Keratinocyte (primary cell): ENCODE results near the gene MEIS2. TPM values are rescaled to one million over a fixed set of nuclear protein-coding genes. Genes with fewer than 3 reads are reported as not detected.
A peak's percentile ranks its signal among the peaks of the same experiment; 100 is the strongest.

Experiments used
- DNase-seq: peaks from one replicate; pipeline ENCODE4 v3.0.0-alpha.2; 2011; ENCODE audit warnings: low read depth, missing footprints, low spot score
- FAIRE-seq: peaks from 2 replicates; lab custom pipeline; 2011; peaks lifted over from hg19 to GRCh38; lab: Jason Lieb, UNC
- H2AFZ ChIP-seq: 2 replicates; pipeline ENCODE4 v1.6.0; 2012; ENCODE audit warnings: low read length, control low read depth, inconsistent platforms; ENCODE audit not compliant: control insufficient read depth
- H3K27ac ChIP-seq: 2 replicates; pipeline ENCODE4 v1.5.1; 2011; ENCODE audit warnings: low read length; ENCODE audit not compliant: control insufficient read depth, insufficient read depth
- H3K27me3 ChIP-seq: 3 replicates; pipeline ENCODE4 v1.6.0; 2011; ENCODE audit warnings: low read length; ENCODE audit not compliant: control insufficient read depth, insufficient read depth; ENCODE audit errors: extremely low read depth
- H3K36me3 ChIP-seq, 2 experiments: 2 replicates in 1 of 2; 3 replicates in 1 of 2; pipeline ENCODE4 v1.5.1; 2011; ENCODE audit warnings: low read length in 2 of 2, mild to moderate bottlenecking in 1 of 2; ENCODE audit not compliant: control insufficient read depth in 2 of 2, insufficient read depth in 2 of 2; ENCODE audit errors: extremely low read depth in 1 of 2
- H3K4me1 ChIP-seq: 3 replicates; pipeline ENCODE4 v1.5.1; 2011; ENCODE audit warnings: low read length; ENCODE audit not compliant: control insufficient read depth, insufficient read depth; ENCODE audit errors: extremely low read depth
- H3K4me2 ChIP-seq: 3 replicates; pipeline ENCODE4 v1.6.0; 2011; ENCODE audit warnings: low read depth, low read length; ENCODE audit not compliant: control insufficient read depth, insufficient read depth; ENCODE audit errors: extremely low read depth
- H3K4me3 ChIP-seq, 3 experiments: fragments of 200-600 bp in 1 of 3; sonication (generic) in 1 of 3; 2 replicates in 2 of 3; 3 replicates in 1 of 3; pipeline ENCODE4 v1.5.1; 2011 to 2016; ENCODE audit warnings: low read length in 3 of 3, mild to moderate bottlenecking in 3 of 3, control low read depth in 2 of 3, inconsistent platforms in 1 of 3, low read depth in 1 of 3, mixed read lengths in 1 of 3, mixed run types in 1 of 3, moderate library complexity in 1 of 3; ENCODE audit not compliant: control insufficient read depth in 2 of 3, insufficient read depth in 2 of 3; ENCODE audit errors: extremely low read depth in 1 of 3
- H3K79me2 ChIP-seq: 2 replicates; pipeline ENCODE4 v1.6.0; 2012; ENCODE audit warnings: low read length; ENCODE audit not compliant: control insufficient read depth, insufficient read depth
- H3K9ac ChIP-seq: 3 replicates; pipeline ENCODE4 v1.6.0; 2011; ENCODE audit warnings: low read length; ENCODE audit not compliant: control insufficient read depth, insufficient read depth; ENCODE audit errors: extremely low read depth
- H3K9me1 ChIP-seq: 3 replicates; pipeline ENCODE4 v1.6.0; 2011; ENCODE audit warnings: low read length; ENCODE audit not compliant: control insufficient read depth, insufficient read depth; ENCODE audit errors: extremely low read depth
- H3K9me3 ChIP-seq: 2 replicates; pipeline ENCODE4 v1.5.1; 2012; ENCODE audit warnings: low read depth, low read length; ENCODE audit not compliant: control insufficient read depth
- H4K20me1 ChIP-seq: 3 replicates; pipeline ENCODE4 v1.6.0; 2011; ENCODE audit warnings: low read length; ENCODE audit not compliant: control insufficient read depth, insufficient read depth; ENCODE audit errors: extremely low read depth
- EZH2 ChIP-seq: IDR thresholded peaks from one replicate; pipeline ENCODE4 v1.6.1; 2012; ENCODE audit warnings: inconsistent platforms, mild to moderate bottlenecking, low read length, moderate library complexity
- dilution Hi-C: fragments of 300-500 bp; cut with MboI; formaldehyde crosslinking; loops from one replicate; pipeline ENCODE4 v1.7.0; 2020; ENCODE audit warnings: low sequenced_read_pairs; ENCODE audit not compliant: extremely low pct_ligation_motif_present
- polyA plus RNA-seq, 5 experiments: library from polyadenylated mRNA; depleted of rRNA in 3 of 5; stranded (reverse) in 3 of 5; stranded (forward) in 1 of 5; unstranded in 1 of 5; fragments of >200 nt; gene quantifications; 1 replicate in 1 of 5; 2 replicates in 3 of 5; 3 replicates in 1 of 5; pipeline versions ENCODE4 v1.2.1 to v1.2.3, GENCODE V29; 2011 to 2012; ENCODE audit warnings: missing spikeins in 2 of 5, low read depth in 1 of 5, low replicate concordance in 1 of 5
- TF ChIP-seq, protein P1 (sequence below), 3 experiments: IDR thresholded peaks in 1 of 3; conservative IDR thresholded peaks in 1 of 3; optimal IDR thresholded peaks in 1 of 3; 2 replicates in 2 of 3; 3 replicates in 1 of 3; pipeline versions ENCODE3 to v1.5.1; 2011; ENCODE audit warnings: low read length in 3 of 3, mild to moderate bottlenecking in 3 of 3, moderate library complexity in 2 of 3, control low read depth in 1 of 3, inconsistent platforms in 1 of 3; ENCODE audit not compliant: insufficient read depth in 2 of 3; ENCODE audit errors: extremely low read depth in 1 of 3

The MEIS2 gene
- polyA plus RNA-seq, 1 donor (not counting 4 experiments of a cell fraction or from before 2014, with no cell fraction given), result 11.4 TPM

DNA sequence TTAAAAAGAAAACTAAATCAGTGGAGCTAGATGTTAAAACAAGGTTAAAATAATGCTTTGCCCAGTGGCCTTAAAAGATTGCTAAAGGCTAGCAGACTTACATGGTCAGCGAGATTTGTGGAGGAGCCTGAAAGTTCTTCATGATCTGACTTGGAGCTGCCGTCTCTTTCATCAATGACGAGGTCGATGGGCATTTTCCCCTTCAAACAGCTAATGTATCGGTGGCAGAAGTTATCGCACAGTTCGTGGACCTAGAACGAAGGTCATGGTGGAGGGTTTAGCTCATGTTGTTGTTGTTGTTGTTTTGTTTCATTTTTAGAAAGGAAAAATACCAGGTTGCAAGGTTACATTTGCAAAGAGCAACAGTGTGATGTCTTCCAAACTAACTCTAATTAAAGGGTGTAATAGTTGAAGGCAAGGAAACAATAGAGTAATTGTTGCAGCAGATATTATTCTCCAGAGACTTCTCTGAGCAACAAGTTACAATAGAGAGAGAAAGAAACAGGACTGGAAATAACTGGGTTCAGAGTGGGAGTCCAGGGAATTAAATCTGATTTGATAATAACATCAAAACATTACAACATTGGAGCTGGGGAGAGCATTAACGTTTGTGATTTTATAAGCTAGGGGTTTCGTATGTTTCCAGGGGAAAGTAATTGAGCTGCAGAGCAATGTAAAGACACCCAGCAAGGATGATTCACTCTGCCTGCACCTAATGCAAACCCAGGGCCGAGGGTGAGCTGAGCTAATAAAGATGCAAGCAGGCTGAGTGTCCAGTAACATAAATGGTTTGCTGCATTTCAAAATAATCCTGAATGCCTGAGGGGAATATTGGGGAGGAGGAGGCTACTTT is 6.6 kb downstream of the MEIS2 start:
- peak; percentile 51 for FAIRE-seq
- Histone ChIP-seq H3K4me3 (no peak overlapping the region), H3K79me2 (peaks cover 20% of the 10 kb centered on the region), H3K9me3 (no peaks in the 10 kb centered on the region), H3K27me3 (no peaks in the 10 kb centered on the region), H3K4me2 (no peak overlapping the region), H4K20me1 (no peaks in the 10 kb centered on the region), H3K27ac (no peak overlapping the region), H3K9ac (no peak overlapping the region), H2AFZ (no peak overlapping the region), H3K9me1 (no peaks in the 10 kb centered on the region), H3K36me3 (peaks cover 0 to 3% of the 10 kb centered on the region in 2 experiments), H3K4me1 (peaks cover 7% of the 10 kb centered on the region)
- no peak for DNase-seq
- dilution Hi-C loops, result no loop called here
- TF ChIP-seq, protein P1, sequence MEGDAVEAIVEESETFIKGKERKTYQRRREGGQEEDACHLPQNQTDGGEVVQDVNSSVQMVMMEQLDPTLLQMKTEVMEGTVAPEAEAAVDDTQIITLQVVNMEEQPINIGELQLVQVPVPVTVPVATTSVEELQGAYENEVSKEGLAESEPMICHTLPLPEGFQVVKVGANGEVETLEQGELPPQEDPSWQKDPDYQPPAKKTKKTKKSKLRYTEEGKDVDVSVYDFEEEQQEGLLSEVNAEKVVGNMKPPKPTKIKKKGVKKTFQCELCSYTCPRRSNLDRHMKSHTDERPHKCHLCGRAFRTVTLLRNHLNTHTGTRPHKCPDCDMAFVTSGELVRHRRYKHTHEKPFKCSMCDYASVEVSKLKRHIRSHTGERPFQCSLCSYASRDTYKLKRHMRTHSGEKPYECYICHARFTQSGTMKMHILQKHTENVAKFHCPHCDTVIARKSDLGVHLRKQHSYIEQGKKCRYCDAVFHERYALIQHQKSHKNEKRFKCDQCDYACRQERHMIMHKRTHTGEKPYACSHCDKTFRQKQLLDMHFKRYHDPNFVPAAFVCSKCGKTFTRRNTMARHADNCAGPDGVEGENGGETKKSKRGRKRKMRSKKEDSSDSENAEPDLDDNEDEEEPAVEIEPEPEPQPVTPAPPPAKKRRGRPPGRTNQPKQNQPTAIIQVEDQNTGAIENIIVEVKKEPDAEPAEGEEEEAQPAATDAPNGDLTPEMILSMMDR (optimal IDR thresholded peaks at IDR 0.05 in 1 of 3, IDR thresholded peaks at IDR 0.05 in 1 of 3, conservative IDR thresholded peaks at IDR 0.05 in 1 of 3; ENCODE audit: extremely low read depth in 1 of 3, insufficient read depth in 2 of 3, low read length in 3 of 3), result no peak
- TF ChIP-seq EZH2, result no peak

GRCh38 chr15:37090543-37091175 is 9.7 kb downstream of the MEIS2 start:
- no peak overlapping the region for H2AFZ ChIP-seq
- H3K4me3 ChIP-seq, result no peak overlapping the region
- H3K27ac ChIP-seq, result no peak overlapping the region
- H3K9me3 ChIP-seq, result no peaks in the 10 kb centered on the region
- H3K4me1 ChIP-seq, result peaks cover 10% of the 10 kb centered on the region
- DNase-seq (no peak), FAIRE-seq (no peak)
- H4K20me1 ChIP-seq, result no peaks in the 10 kb centered on the region
- H3K4me2 ChIP-seq, result no peak overlapping the region
- H3K27me3 ChIP-seq, result no peaks in the 10 kb centered on the region
- no peaks in the 10 kb centered on the region for H3K9me1 ChIP-seq
- H3K79me2 ChIP-seq, result no peaks in the 10 kb centered on the region
- peaks cover 0 to 5% of the 10 kb centered on the region in 2 experiments for H3K36me3 ChIP-seq
- TF ChIP-seq EZH2, result no peak
- TF ChIP-seq, protein P1 (optimal IDR thresholded peaks at IDR 0.05 in 1 of 3, IDR thresholded peaks at IDR 0.05 in 1 of 3, conservative IDR thresholded peaks at IDR 0.05 in 1 of 3; ENCODE audit: extremely low read depth in 1 of 3, insufficient read depth in 2 of 3, low read length in 3 of 3), result no peak
- dilution Hi-C loops, result no loop called here
- H3K9ac ChIP-seq, result no peak overlapping the region
